Naive thymus-derived CD4-positive, alpha-beta T cell (primary cell): ENCODE results near the gene UXS1. TPM values are rescaled to one million over a fixed set of nuclear protein-coding genes. Genes with fewer than 3 reads are reported as not detected.

ENCODE experiments used
- ATAC-seq: fragments of 150-1000 bp; cut with Tn5 transposase; 2 replicates; pipeline ENCODE4 v1.10.0; 2021; ENCODE audit warnings: mild to moderate bottlenecking, moderate library complexity
- CTCF ChIA-PET: fragments of 350-600 bp; sonication (Branson Sonifier 250); formaldehyde crosslinking; loops from one replicate; lab custom pipeline; 2021; ENCODE audit warnings: antibody characterized with exemption; lab: Charles Lee
- POLR2A ChIA-PET: fragments of 350-600 bp; sonication (Branson Sonifier 250); formaldehyde crosslinking; loops from one replicate; lab custom pipeline; 2021; ENCODE audit warnings: antibody characterized with exemption, inconsistent platforms; lab: Charles Lee
- DNase-seq, 9 donors: peaks; one replicate each; pipeline versions ENCODE4 v3.0.0 to v3.0.0-alpha.2; 2020 to 2022; ENCODE audit warnings: mixed read lengths in 1 of 9
- H3K27ac ChIP-seq: one replicate; pipeline ENCODE4 v1.7.0; 2013; ENCODE audit warnings: mild to moderate bottlenecking, low read depth, low read length, moderate library complexity
- H3K27me3 ChIP-seq, 2 donors: one replicate each; pipeline ENCODE4 v1.7.0; 2013; ENCODE audit warnings: low read length in 2 of 2, mild to moderate bottlenecking in 2 of 2, moderate library complexity in 2 of 2; ENCODE audit not compliant: control insufficient read depth in 2 of 2, insufficient read depth in 2 of 2
- H3K36me3 ChIP-seq, 3 experiments: 1 replicate in 2 of 3; 2 replicates in 1 of 3; pipeline ENCODE4 v1.7.0; 2013; ENCODE audit warnings: low read length in 3 of 3, mild to moderate bottlenecking in 3 of 3, moderate library complexity in 1 of 3; ENCODE audit not compliant: insufficient read depth in 3 of 3, control insufficient read depth in 2 of 3
- H3K4me1 ChIP-seq, 2 donors: one replicate each; pipeline ENCODE4 v1.7.0; 2013; ENCODE audit warnings: low read length in 2 of 2, mild to moderate bottlenecking in 2 of 2, moderate library complexity in 1 of 2; ENCODE audit not compliant: control insufficient read depth in 2 of 2, insufficient read depth in 2 of 2
- H3K4me3 ChIP-seq: 2 replicates; pipeline ENCODE4 v1.7.0; 2013; ENCODE audit warnings: mild to moderate bottlenecking, low read length
- H3K9me3 ChIP-seq, 3 experiments: 1 replicate in 2 of 3; 2 replicates in 1 of 3; pipeline ENCODE4 v1.7.0; 2013; ENCODE audit warnings: low read length in 3 of 3; ENCODE audit not compliant: control insufficient read depth in 2 of 3
- H3K27ac Mint-ChIP-seq, 9 donors: one replicate each; pipeline ENCODE4 v1.8.0; 2020 to 2022; ENCODE audit warnings: mixed read lengths in 9 of 9, mild to moderate bottlenecking in 8 of 9, moderate library complexity in 5 of 9, inconsistent platforms in 2 of 9
- H3K27me3 Mint-ChIP-seq, 5 donors: one replicate each; pipeline ENCODE4 v1.8.0; 2021 to 2022; ENCODE audit warnings: mixed read lengths in 5 of 5, mild to moderate bottlenecking in 1 of 5
- H3K36me3 Mint-ChIP-seq, 5 donors: one replicate each; pipeline ENCODE4 v1.8.0; 2020 to 2022; ENCODE audit warnings: mixed read lengths in 5 of 5, mild to moderate bottlenecking in 3 of 5, inconsistent platforms in 1 of 5
- H3K4me1 Mint-ChIP-seq, 7 donors: one replicate each; pipeline ENCODE4 v1.8.0; 2020 to 2022; ENCODE audit warnings: mixed read lengths in 7 of 7, mild to moderate bottlenecking in 3 of 7, inconsistent platforms in 1 of 7
- H3K4me3 Mint-ChIP-seq, 10 donors: one replicate each; pipeline ENCODE4 v1.8.0; 2020 to 2022; ENCODE audit warnings: mild to moderate bottlenecking in 10 of 10, mixed read lengths in 10 of 10, moderate library complexity in 6 of 10, inconsistent platforms in 2 of 10
- H3K9me3 Mint-ChIP-seq, 11 donors: one replicate each; pipeline ENCODE4 v1.8.0; 2020 to 2022; ENCODE audit warnings: mixed read lengths in 11 of 11, mild to moderate bottlenecking in 4 of 11, inconsistent platforms in 1 of 11, moderate library complexity in 1 of 11
- intact Hi-C, 2 donors: fragments of 100-400 bp; cut with micrococcal nuclease; formaldehyde crosslinking; loops; one replicate each; pipeline ENCODE4 v1.15.1; 2023
- polyA plus RNA-seq, 2 donors: library from polyadenylated mRNA; unstranded; fragments of 300-500 nt; fragmentation: Illumina TruSeq; gene quantifications; one replicate each; pipeline ENCODE4 v1.2.3, GENCODE V29; 2021
- total RNA-seq, 6 experiments: library from RNA in 5 of 6; stranded (reverse) in 5 of 6; gene quantifications; 1 replicate in 5 of 6; 2 replicates in 1 of 6; pipeline ENCODE4 v1.2.3 and lab custom pipeline; 2021 to 2026

UXS1 gene
- total and polyA plus RNA-seq, 7 experiments from 2014 or later = 52.3 to 185 (median 93.3) TPM

DNA sequence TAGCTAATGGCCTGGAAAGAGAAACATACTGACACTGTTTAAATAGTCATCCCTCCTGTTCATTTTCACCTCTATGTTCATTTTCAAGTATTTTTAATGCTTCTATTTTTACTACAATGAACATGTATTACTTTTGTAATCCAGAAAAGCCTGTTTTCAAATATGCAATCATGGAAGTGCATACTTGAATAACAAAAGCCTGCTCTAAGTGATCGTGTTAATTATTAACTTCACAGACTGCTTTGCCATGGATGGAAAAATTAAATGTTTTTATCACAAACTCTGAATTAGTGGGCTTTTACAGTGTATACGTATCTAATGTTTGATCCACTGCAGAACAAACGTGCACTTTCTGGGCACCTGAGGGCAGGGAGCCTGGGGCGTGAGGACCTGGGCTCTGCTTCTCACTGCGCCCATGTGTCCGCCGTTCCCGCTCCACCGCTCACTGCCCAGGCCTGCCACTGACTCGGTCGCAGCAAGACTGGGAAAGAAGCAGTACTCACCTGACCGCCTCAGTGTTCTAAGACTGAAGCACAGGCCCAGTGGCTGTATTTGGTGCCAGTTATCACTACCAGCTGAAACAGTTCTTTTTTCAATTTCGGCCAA lies 80.6 kb downstream of the UXS1 start:
- CTCF ChIA-PET = no interaction called here
- no peaks in the 10 kb centered on the region for H3K27me3 Mint-ChIP-seq
- peak overlapping the region in 3 of 9 donors; percentile 11 to 62 (median 31) for H3K27ac Mint-ChIP-seq
- ATAC-seq = no peak
- peaks cover 4 to 30% (median 9%) of the 10 kb centered on the region in 5 donors for H3K36me3 Mint-ChIP-seq
- Histone ChIP-seq H3K27me3 (no peaks in the 10 kb centered on the region), H3K4me1 (no peaks in the 10 kb centered on the region), H3K9me3 (no peaks in the 10 kb centered on the region), H3K27ac (no peak overlapping the region), H3K4me3 (no peak overlapping the region), H3K36me3 (peaks cover 0 to 89% (median 7%) of the 10 kb centered on the region in 3 experiments)
- peaks cover 0 to 21% (median 3%) of the 10 kb centered on the region in 7 donors for H3K4me1 Mint-ChIP-seq
- H3K9me3 Mint-ChIP-seq = no peaks in the 10 kb centered on the region
- POLR2A ChIA-PET = interaction anchor here (1.5 kb wide), 1 partner anchor 46 kb away, joined by 4 read pairs; no protein-coding TSS in a partner anchor
- H3K4me3 Mint-ChIP-seq = no peak overlapping the region
- intact Hi-C loops = no loop called here
- no peak for DNase-seq

DNA sequence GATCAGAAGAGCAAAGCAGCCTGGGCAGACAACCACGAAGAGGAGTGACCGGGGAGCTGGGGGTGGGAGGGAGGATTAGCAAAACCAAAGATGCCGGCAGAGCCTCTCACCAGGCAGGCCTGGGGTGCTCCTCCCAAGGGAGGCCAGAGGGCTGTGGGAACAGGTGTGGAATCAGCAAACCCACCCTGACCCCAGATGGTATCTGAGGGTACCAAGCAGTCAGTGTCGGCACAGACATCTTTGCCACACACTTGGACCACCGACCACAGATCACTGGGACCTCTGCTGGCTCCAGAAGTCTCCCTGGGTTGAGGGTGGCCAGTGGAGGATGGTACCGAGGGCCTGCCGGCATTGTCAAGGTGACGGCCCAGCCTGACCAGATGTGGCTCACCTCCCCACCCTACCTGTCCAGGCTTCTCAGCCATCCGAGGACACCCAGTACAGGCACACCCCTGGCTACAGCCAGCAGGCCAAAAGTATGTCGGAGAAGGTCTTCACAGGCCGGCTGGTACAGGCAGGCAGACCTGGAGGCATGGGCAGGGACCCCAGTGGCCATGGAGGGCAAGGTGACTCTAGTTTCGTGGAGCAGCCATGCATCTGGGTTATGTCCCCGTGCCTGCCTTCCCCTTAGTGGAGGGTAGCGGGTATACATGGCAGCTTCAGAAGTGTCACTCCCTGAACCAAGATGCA lies 82.1 kb downstream of the UXS1 start:
- no peak for DNase-seq
- H3K36me3 Mint-ChIP-seq = peaks cover 4 to 23% (median 9%) of the 10 kb centered on the region in 5 donors
- no peaks in the 10 kb centered on the region for H3K27me3 Mint-ChIP-seq
- no peak overlapping the region for H3K4me3 Mint-ChIP-seq
- Histone ChIP-seq H3K27ac (no peak overlapping the region), H3K9me3 (no peaks in the 10 kb centered on the region), H3K27me3 (no peaks in the 10 kb centered on the region), H3K36me3 (peaks cover 0 to 90% (median 7%) of the 10 kb centered on the region in 3 experiments), H3K4me1 (no peaks in the 10 kb centered on the region), H3K4me3 (no peak overlapping the region)
- CTCF ChIA-PET = interaction anchor here (0.5 kb wide), 1 partner anchor 503 kb away, joined by 4 read pairs; no protein-coding TSS in a partner anchor
- ATAC-seq = no peak
- H3K27ac Mint-ChIP-seq = peak overlapping the region in 4 of 9 donors; percentile 36 to 67 (median 62)
- intact Hi-C loops = no loop called here
- H3K4me1 Mint-ChIP-seq = peaks cover 0 to 18% (median 4%) of the 10 kb centered on the region in 7 donors
- no peaks in the 10 kb centered on the region for H3K9me3 Mint-ChIP-seq
- POLR2A ChIA-PET = no interaction called here

DNA sequence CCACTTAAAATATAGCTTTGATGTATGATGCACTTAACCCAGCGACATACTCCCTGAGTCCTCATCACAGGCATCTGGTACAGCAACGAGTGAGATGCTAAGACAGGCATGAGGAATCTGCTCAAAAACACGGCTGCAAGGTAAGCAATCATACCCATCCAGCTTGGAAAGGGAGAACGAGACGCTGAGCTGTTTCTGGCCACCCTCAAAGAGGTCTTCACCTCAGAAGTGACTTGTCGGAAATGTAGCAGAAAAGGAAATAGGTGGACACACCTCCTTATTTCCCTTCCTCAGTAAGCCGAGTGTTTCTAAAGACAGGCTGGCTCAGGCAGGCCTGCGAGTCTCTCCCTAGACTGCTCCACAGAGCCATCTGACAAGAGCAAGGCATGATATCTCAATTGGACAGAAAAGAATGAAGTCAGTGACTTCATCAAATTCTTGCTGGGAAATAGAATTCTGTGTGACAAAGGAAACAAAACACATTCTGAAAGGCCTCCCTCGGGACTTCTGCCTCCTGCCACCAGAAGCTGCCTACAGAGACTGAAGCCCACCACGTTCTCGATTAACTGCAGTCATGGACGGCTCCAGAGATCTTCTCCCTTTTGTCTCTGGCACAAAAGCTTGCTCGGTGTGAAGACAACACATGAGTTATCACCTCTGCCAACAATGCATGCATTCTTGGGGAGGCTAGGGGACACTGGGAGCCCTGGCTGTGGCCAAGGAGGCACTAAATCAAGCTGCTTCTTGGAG lies 84.3 kb downstream of the UXS1 start:
- no peak overlapping the region for H3K4me3 Mint-ChIP-seq
- H3K36me3 Mint-ChIP-seq = peaks cover 4 to 24% (median 9%) of the 10 kb centered on the region in 5 donors
- peak overlapping the region in 6 of 9 donors; percentile 1 to 79 (median 53) for H3K27ac Mint-ChIP-seq
- Histone ChIP-seq H3K9me3 (no peaks in the 10 kb centered on the region), H3K27me3 (no peaks in the 10 kb centered on the region), H3K4me3 (no peak overlapping the region), H3K27ac (no peak overlapping the region), H3K4me1 (no peaks in the 10 kb centered on the region), H3K36me3 (peaks cover 0 to 83% (median 4%) of the 10 kb centered on the region in 3 experiments)
- H3K4me1 Mint-ChIP-seq = peaks cover 0 to 10% (median 5%) of the 10 kb centered on the region in 7 donors
- CTCF ChIA-PET = interaction anchor here (0.6 to 2.1 kb wide), 6 partner anchors 15 to 473 kb away, joined by 3 to 5 read pairs (median 4); no protein-coding TSS in a partner anchor
- ATAC-seq = no peak
- POLR2A ChIA-PET = interaction anchor here (0.6 kb wide), 1 partner anchor 190 kb away, joined by 3 read pairs; no protein-coding TSS in a partner anchor
- intact Hi-C loops = loop anchor here (5.0 to 10.0 kb wide), 2 partner anchors 52 to 365 kb away; no protein-coding TSS in a partner anchor
- H3K27me3 Mint-ChIP-seq = no peaks in the 10 kb centered on the region
- no peak for DNase-seq
- no peaks in the 10 kb centered on the region for H3K9me3 Mint-ChIP-seq

GRCh38 chr2:106108791-106109190 lies 85.3 kb downstream of the UXS1 start:
- Mint-ChIP-seq H3K36me3 (peaks cover 4 to 27% (median 9%) of the 10 kb centered on the region in 5 donors), H3K4me1 (peaks cover 0 to 14% (median 8%) of the 10 kb centered on the region in 7 donors), H3K27ac (no peak overlapping the region), H3K9me3 (no peaks in the 10 kb centered on the region), H3K4me3 (no peak overlapping the region), H3K27me3 (no peaks in the 10 kb centered on the region)
- Histone ChIP-seq H3K4me1 (no peaks in the 10 kb centered on the region), H3K36me3 (peaks cover 0 to 75% (median 4%) of the 10 kb centered on the region in 3 experiments), H3K27me3 (no peaks in the 10 kb centered on the region), H3K27ac (no peak overlapping the region), H3K9me3 (no peaks in the 10 kb centered on the region), H3K4me3 (no peak overlapping the region)
- ChIA-PET POLR2A (interaction anchor here (0.5 kb wide), 1 partner anchor 128 kb away, joined by 3 read pairs; no protein-coding TSS in a partner anchor), CTCF (interaction anchor here (0.7 to 2.1 kb wide), 7 partner anchors 10 to 737 kb away, joined by 3 to 5 read pairs (median 3); no protein-coding TSS in a partner anchor)
- intact Hi-C loops = loop anchor here (1.0 to 10.0 kb wide), 4 partner anchors 54 to 434 kb away; partner anchors contain the start of gene UXS1 (in 1 of the 2)
- DNase-seq = no peak
- no peak for ATAC-seq

DNA sequence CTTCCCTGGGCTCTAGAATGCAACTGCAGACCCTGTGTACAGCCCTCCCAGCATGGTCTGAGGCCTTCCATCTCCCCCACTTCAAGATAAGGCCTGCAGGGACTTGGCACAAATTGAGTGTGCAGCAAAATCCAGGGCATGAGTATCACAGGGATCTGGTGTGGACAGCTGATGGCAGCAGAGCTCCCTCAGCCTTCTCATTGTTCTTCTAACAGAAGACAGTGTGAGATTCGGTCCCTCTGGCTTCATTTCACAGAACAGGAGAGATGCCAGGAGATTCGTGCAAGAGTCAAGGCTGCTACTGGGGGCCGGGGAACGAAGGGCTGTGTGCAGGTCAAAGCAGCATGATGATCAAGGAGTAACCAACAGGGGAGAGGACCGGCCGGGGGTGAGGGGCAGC lies 85.8 kb downstream of the UXS1 start:
- H3K4me1 Mint-ChIP-seq = peaks cover 0 to 14% (median 8%) of the 10 kb centered on the region in 7 donors
- POLR2A ChIA-PET = interaction anchor here (0.5 kb wide), 2 partner anchors 11 to 128 kb away, joined by 3 read pairs; no protein-coding TSS in a partner anchor
- CTCF ChIA-PET = interaction anchor here (0.6 to 2.1 kb wide), 6 partner anchors 10 to 737 kb away, joined by 3 to 5 read pairs (median 4); no protein-coding TSS in a partner anchor
- DNase-seq = peak in 1 of 9 donors; percentile 39
- peaks cover 4 to 28% (median 9%) of the 10 kb centered on the region in 5 donors for H3K36me3 Mint-ChIP-seq
- Histone ChIP-seq H3K36me3 (peaks cover 0 to 76% (median 4%) of the 10 kb centered on the region in 3 experiments), H3K9me3 (no peaks in the 10 kb centered on the region), H3K27me3 (no peaks in the 10 kb centered on the region), H3K4me1 (no peaks in the 10 kb centered on the region), H3K27ac (no peak overlapping the region), H3K4me3 (no peak overlapping the region)
- H3K4me3 Mint-ChIP-seq = no peak overlapping the region
- peak; percentile 29 for ATAC-seq
- intact Hi-C loops = loop anchor here (1.0 to 10.0 kb wide), 4 partner anchors 54 to 434 kb away; partner anchors contain the start of gene UXS1 (in 1 of the 2)
- no peaks in the 10 kb centered on the region for H3K27me3 Mint-ChIP-seq
- no peak overlapping the region for H3K27ac Mint-ChIP-seq
- H3K9me3 Mint-ChIP-seq = no peaks in the 10 kb centered on the region
